Endothelial cell of umbilical vein (primary cell): Measurements from ENCODE around the gene FAM13B. TPM values are rescaled to one million over a fixed set of nuclear protein-coding genes. Genes with fewer than 3 reads are reported as not detected.

Source experiments
- BruUV-seq: library from RNA; stranded (reverse); fragments of 400-500 nt; replicated peaks from 2 replicates; lab custom pipeline; 2021; lab: Mats Ljungman, UMichigan
- CTCF ChIA-PET: fragments of 300-600, 350-600 bp; sonication (Branson Sonifier 250); formaldehyde crosslinking; loops from one replicate; lab custom pipeline; 2021; ENCODE audit warnings: antibody characterized with exemption, inconsistent platforms; lab: Charles Lee
- POLR2A ChIA-PET: fragments of 300-600, 350-600 bp; sonication (Branson Sonifier 250); formaldehyde crosslinking; loops from one replicate; lab custom pipeline; 2021; ENCODE audit warnings: antibody characterized with exemption, inconsistent platforms; lab: Charles Lee
- DNase-seq: peaks from one replicate; pipeline ENCODE4 v3.0.0-alpha.2; 2011; ENCODE audit warnings: low read depth, low spot score
- FAIRE-seq: peaks from 2 replicates; lab custom pipeline; 2011; peaks lifted over from hg19 to GRCh38; lab: Jason Lieb, UNC
- H2AFZ ChIP-seq: 2 replicates; pipeline ENCODE4 v1.6.0; 2012; ENCODE audit warnings: low read depth, low read length, control low read depth, inconsistent platforms
- H3K27ac ChIP-seq: 2 replicates; pipeline ENCODE4 v1.5.1; 2011; ENCODE audit warnings: low read depth, mild to moderate bottlenecking, control low read depth, low read length, moderate library complexity; ENCODE audit not compliant: insufficient read depth
- H3K27me3 ChIP-seq, 2 experiments: 2 replicates each; pipeline versions ENCODE4 v1.6.0 to v1.6.1; 2011; ENCODE audit warnings: low read length in 2 of 2, mixed read lengths in 1 of 2; ENCODE audit not compliant: control insufficient read depth in 2 of 2, insufficient read depth in 2 of 2
- H3K36me3 ChIP-seq, 2 experiments: 2 replicates in 1 of 2; 3 replicates in 1 of 2; pipeline ENCODE4 v1.5.1; 2011; ENCODE audit warnings: low read length in 2 of 2, mild to moderate bottlenecking in 1 of 2, moderate library complexity in 1 of 2; ENCODE audit not compliant: control insufficient read depth in 2 of 2, insufficient read depth in 2 of 2; ENCODE audit errors: extremely low read depth in 1 of 2
- H3K4me1 ChIP-seq: 3 replicates; pipeline ENCODE4 v1.5.1; 2011; ENCODE audit warnings: mild to moderate bottlenecking, low read length; ENCODE audit not compliant: control insufficient read depth, insufficient read depth; ENCODE audit errors: extremely low read depth
- H3K4me2 ChIP-seq: 2 replicates; pipeline ENCODE4 v1.6.1; 2011; ENCODE audit warnings: low read length, control low read depth, mixed read lengths; ENCODE audit not compliant: insufficient read depth
- H3K4me3 ChIP-seq, 3 experiments: fragments of 200-600 bp in 1 of 3; sonication (generic), shearing (Covaris generic) in 1 of 3; replicated peaks in 1 of 3; 2 replicates each; pipeline ENCODE4 v1.5.1; 2011 to 2016; ENCODE audit warnings: control low read depth in 3 of 3, low read length in 3 of 3, mild to moderate bottlenecking in 2 of 3, inconsistent platforms in 1 of 3, low read depth in 1 of 3, moderate library complexity in 1 of 3; ENCODE audit not compliant: insufficient read depth in 1 of 3
- H3K79me2 ChIP-seq: 2 replicates; pipeline ENCODE4 v1.6.0; 2012; ENCODE audit warnings: low read length, inconsistent platforms; ENCODE audit not compliant: control insufficient read depth, insufficient read depth
- H3K9ac ChIP-seq: replicated peaks from 2 replicates; pipeline ENCODE3; 2011; ENCODE audit warnings: low read length, control low read depth; ENCODE audit not compliant: insufficient read depth; ENCODE audit errors: extremely low read depth
- H3K9me1 ChIP-seq: replicated peaks from 3 replicates; pipeline ENCODE4 v1.6.0; 2011; ENCODE audit warnings: mild to moderate bottlenecking, low read length; ENCODE audit not compliant: control insufficient read depth, insufficient read depth; ENCODE audit errors: extremely low read depth
- H3K9me3 ChIP-seq: replicated peaks from 2 replicates; pipeline ENCODE4 v1.5.1; 2012; ENCODE audit warnings: low read length, inconsistent platforms; ENCODE audit not compliant: control insufficient read depth, insufficient read depth
- H4K20me1 ChIP-seq: replicated peaks from 2 replicates; pipeline ENCODE3; 2011; ENCODE audit warnings: mild to moderate bottlenecking, low read length; ENCODE audit not compliant: control insufficient read depth, insufficient read depth; ENCODE audit errors: extremely low read depth
- CTCF ChIP-seq, 2 donors: IDR thresholded peaks; 1 replicate in 1 of 2; 2 replicates in 1 of 2; pipeline ENCODE4 v1.5.1; 2011; ENCODE audit warnings: low read length in 2 of 2, mild to moderate bottlenecking in 2 of 2, moderate library complexity in 2 of 2, control low read depth in 1 of 2, inconsistent platforms in 1 of 2, low read depth in 1 of 2; ENCODE audit not compliant: insufficient read depth in 1 of 2; ENCODE audit errors: extremely low read depth in 1 of 2
- EZH2 ChIP-seq: IDR thresholded peaks from 2 replicates; pipeline ENCODE4 v1.6.1; 2012; ENCODE audit warnings: borderline replicate concordance, low read depth, mild to moderate bottlenecking, moderate library complexity, low read length, inconsistent platforms; ENCODE audit not compliant: severe bottlenecking
- FOS ChIP-seq: IDR thresholded peaks from 2 replicates; pipeline ENCODE4 v1.6.1; 2011; ENCODE audit warnings: mild to moderate bottlenecking, low read length, moderate library complexity, borderline replicate concordance; ENCODE audit not compliant: insufficient read depth
- GATA2 ChIP-seq: IDR thresholded peaks from 2 replicates; pipeline ENCODE4 v1.7.0; 2011; ENCODE audit warnings: low read depth, mild to moderate bottlenecking, moderate library complexity, mixed read lengths, low read length; ENCODE audit not compliant: insufficient read length, insufficient read depth
- JUN ChIP-seq: IDR thresholded peaks from 2 replicates; pipeline ENCODE4 v1.6.1; 2011; ENCODE audit warnings: borderline replicate concordance, low read depth; ENCODE audit not compliant: insufficient read length, insufficient read depth
- MAX ChIP-seq: IDR thresholded peaks from 2 replicates; pipeline ENCODE4 v1.6.1; 2011; ENCODE audit not compliant: insufficient read depth, insufficient read length
- MYC ChIP-seq: IDR thresholded peaks from one replicate; pipeline ENCODE4 v1.6.1; 2011; ENCODE audit warnings: mild to moderate bottlenecking, low read depth, low read length
- POLR2A ChIP-seq: IDR thresholded peaks from 2 replicates; pipeline ENCODE4 v1.6.1; 2012; ENCODE audit warnings: low read depth, mild to moderate bottlenecking, control low read depth, low read length
- POLR2AphosphoS5 ChIP-seq: IDR thresholded peaks from 2 replicates; pipeline ENCODE4 v1.6.1; 2012; ENCODE audit warnings: low read depth, mild to moderate bottlenecking, control low read depth, low read length, moderate library complexity; ENCODE audit not compliant: insufficient read depth
- dilution Hi-C: fragments of 300-500 bp; cut with MboI; formaldehyde crosslinking; loops from one replicate; pipeline ENCODE4 v1.15.0; 2019; ENCODE audit warnings: low sequenced_read_pairs; ENCODE audit not compliant: extremely low pct_ligation_motif_present
- intact Hi-C: fragments of 100-400 bp; cut with micrococcal nuclease; formaldehyde crosslinking; loops from one replicate; pipeline ENCODE4 v1.10.0; 2022
- polyA plus RNA-seq, 4 experiments: library from polyadenylated mRNA; depleted of rRNA in 3 of 4; stranded (reverse) in 3 of 4; unstranded in 1 of 4; fragments of >200 nt; gene quantifications; 2 replicates each; pipeline versions ENCODE4 v1.2.1 to v1.2.3, GENCODE V29; 2011 to 2012; ENCODE audit warnings: missing spikeins in 1 of 4
- total RNA-seq: library from RNA; stranded (reverse); gene quantifications from 2 replicates; pipeline ENCODE4 v1.2.3, GENCODE V29; 2021

FAM13B gene
- total and polyA plus RNA-seq, 2 donors (not counting 3 experiments of a cell fraction or from before 2014, with no cell fraction given) = 8.7 to 25.4 TPM

- no peak for FAIRE-seq
- Histone ChIP-seq H2AFZ (no peak overlapping the region), H3K4me1 (peaks cover 6% of the 10 kb centered on the region), H3K9ac (no peak overlapping the region), H3K79me2 (peaks cover 56% of the 10 kb centered on the region), H3K9me1 (no peaks in the 10 kb centered on the region), H3K4me3 (no peak overlapping the region), H3K36me3 (peaks cover 3% of the 10 kb centered on the region in 2 experiments), H4K20me1 (peaks cover 4% of the 10 kb centered on the region), H3K27ac (no peak overlapping the region), H3K4me2 (no peak overlapping the region), H3K9me3 (no peaks in the 10 kb centered on the region), H3K27me3 (no peaks in the 10 kb centered on the region)
- TF ChIP-seq POLR2AphosphoS5 = no peak
- no peak for TF ChIP-seq MAX
- no peak for TF ChIP-seq MYC
- TF ChIP-seq FOS = no peak
- no peak for TF ChIP-seq GATA2
- no peak for TF ChIP-seq JUN
- TF ChIP-seq EZH2 = no peak
- TF ChIP-seq POLR2A = no peak
- TF ChIP-seq CTCF (IDR thresholded peaks at IDR 0.05; ENCODE audit: extremely low read depth in 1 of 2, insufficient read depth in 1 of 2, low read depth in 1 of 2, low read length in 2 of 2) = no peak
- dilution Hi-C loops = no loop called here
- ChIA-PET POLR2A (no interaction called here), CTCF (interaction anchor here (1.1 to 1.4 kb wide), 2 partner anchors 14 to 243 kb away, joined by 3 to 7 read pairs; no protein-coding TSS in a partner anchor)
- BruUV-seq = no TSS peak
- intact Hi-C loops = no loop called here
- DNase-seq = no peak
Measured at GRCh38 chr5:138021771-138022170, 11.1 kb downstream of the FAM13B start.
